Measurements from ENCODE around the gene CDKN2B-AS1. TPM values are rescaled to one million over a fixed set of nuclear protein-coding genes. Genes with fewer than 3 reads are reported as not detected.

CDKN2B-AS1 gene
- total RNA-seq, 1 experiment from 2014 or later: not detected

DNA sequence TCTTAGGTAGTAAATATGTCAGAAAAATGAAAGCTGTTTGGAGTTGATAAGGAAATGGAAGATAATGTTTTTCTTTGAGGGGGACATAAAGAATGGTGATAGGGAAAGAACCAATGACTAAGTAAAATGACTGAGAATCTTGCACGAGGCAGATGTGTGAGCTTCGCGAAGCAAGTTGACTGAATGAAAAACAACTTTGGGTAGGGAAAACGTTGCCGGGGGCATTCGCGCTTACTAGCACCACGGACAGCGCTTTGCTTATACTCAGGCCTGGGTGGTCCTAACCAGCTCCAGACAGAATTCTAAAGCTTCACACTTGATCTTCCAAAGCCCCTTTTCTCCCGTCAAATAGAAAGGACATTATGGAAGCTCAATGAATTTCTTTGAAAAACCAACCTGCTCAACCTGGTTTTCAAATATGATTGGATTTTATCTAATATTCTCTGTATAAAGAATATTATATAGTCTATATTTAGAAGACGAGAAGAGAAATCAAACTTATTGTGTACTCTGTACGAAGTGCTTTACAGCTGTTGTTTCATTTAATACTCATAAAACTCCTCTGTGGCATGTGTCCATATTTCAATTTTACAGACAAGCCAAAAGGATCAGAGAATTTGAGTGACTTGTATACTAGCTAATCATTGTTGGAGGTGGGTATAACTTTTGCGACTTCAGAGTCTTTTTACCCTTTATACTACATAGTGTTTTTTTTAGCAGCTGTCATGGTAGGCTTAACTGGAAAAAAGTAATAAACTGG lies 16.5 kb downstream of the CDKN2B-AS1 start:
- POLR2A ChIA-PET: no interaction called here
- CTCF ChIA-PET: no interaction called here

GRCh38 chr9:22022396-22022795 lies 27.8 kb downstream of the CDKN2B-AS1 start:
- intact Hi-C loops (cut with micrococcal nuclease): no loop called here
- Mint-ChIP-seq H3K36me3 (ENCODE audit: insufficient read depth, unreplicated experiment) (no peaks in the 10 kb centered on the region), H3K27me3 (ENCODE audit: insufficient read depth, unreplicated experiment) (no peaks in the 10 kb centered on the region), H3K27ac (ENCODE audit: low read depth, unreplicated experiment) (no peak overlapping the region), H3K9me3 (ENCODE audit: unreplicated experiment) (no peaks in the 10 kb centered on the region), H3K4me1 (ENCODE audit: insufficient read depth, unreplicated experiment) (no peaks in the 10 kb centered on the region), H3K4me3 (ENCODE audit: unreplicated experiment) (no peak overlapping the region)
- ChIA-PET POLR2A (no interaction called here), CTCF (no interaction called here)
- no TSS peak for BruUV-seq (replicated peaks)
- no peak for DNase-seq (ENCODE audit: unreplicated experiment)
- no peak for TF ChIP-seq CTCF (IDR thresholded peaks at IDR 0.05; ENCODE audit: unreplicated experiment)

More for the DNA sequence above, 16.5 kb downstream of the CDKN2B-AS1 start:
- Mint-ChIP-seq H3K27ac (ENCODE audit: low read depth, unreplicated experiment) (no peak overlapping the region), H3K9me3 (ENCODE audit: unreplicated experiment) (no peaks in the 10 kb centered on the region), H3K4me3 (ENCODE audit: unreplicated experiment) (no peak overlapping the region), H3K4me1 (ENCODE audit: insufficient read depth, unreplicated experiment) (no peaks in the 10 kb centered on the region), H3K36me3 (ENCODE audit: insufficient read depth, unreplicated experiment) (no peaks in the 10 kb centered on the region), H3K27me3 (ENCODE audit: insufficient read depth, unreplicated experiment) (no peaks in the 10 kb centered on the region)
- BruUV-seq (replicated peaks): no TSS peak
- TF ChIP-seq CTCF (IDR thresholded peaks at IDR 0.05; ENCODE audit: unreplicated experiment): no peak
- intact Hi-C loops (cut with micrococcal nuclease): no loop called here
- no peak for DNase-seq (ENCODE audit: unreplicated experiment)

GRCh38 chr9:22026696-22027095 lies 32.1 kb downstream of the CDKN2B-AS1 start:
- ChIA-PET CTCF (no interaction called here), POLR2A (no interaction called here)
- no peak for TF ChIP-seq CTCF (IDR thresholded peaks at IDR 0.05; ENCODE audit: unreplicated experiment)
- Mint-ChIP-seq H3K4me1 (ENCODE audit: insufficient read depth, unreplicated experiment) (no peaks in the 10 kb centered on the region), H3K9me3 (ENCODE audit: unreplicated experiment) (no peaks in the 10 kb centered on the region), H3K4me3 (ENCODE audit: unreplicated experiment) (no peak overlapping the region), H3K27ac (ENCODE audit: low read depth, unreplicated experiment) (no peak overlapping the region), H3K27me3 (ENCODE audit: insufficient read depth, unreplicated experiment) (no peaks in the 10 kb centered on the region), H3K36me3 (ENCODE audit: insufficient read depth, unreplicated experiment) (no peaks in the 10 kb centered on the region)
- intact Hi-C loops (cut with micrococcal nuclease): no loop called here
- no peak for DNase-seq (ENCODE audit: unreplicated experiment)
- BruUV-seq (replicated peaks): no TSS peak

DNA sequence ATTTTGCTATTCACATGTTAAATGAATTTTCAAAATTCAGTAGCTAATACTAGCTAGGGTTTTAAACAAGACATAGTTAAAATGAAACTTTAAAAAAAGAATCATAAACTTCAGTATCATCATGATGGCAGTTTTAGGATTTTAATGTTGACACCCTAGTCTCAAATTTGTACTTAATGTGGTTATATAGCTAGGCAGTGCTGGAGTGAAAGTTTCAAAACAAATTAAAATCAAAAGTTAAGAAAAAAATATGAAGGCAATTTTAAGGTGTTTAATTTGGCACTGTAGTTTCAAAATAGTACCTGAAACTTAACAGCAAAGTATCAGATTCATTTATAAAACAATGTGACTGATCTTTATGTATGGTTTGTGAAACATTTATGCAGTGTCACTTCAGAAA lies 33.8 kb downstream of the CDKN2B-AS1 start:
- ChIA-PET POLR2A (no interaction called here), CTCF (no interaction called here)
- no peaks in the 10 kb centered on the region for H3K4me1 Mint-ChIP-seq (ENCODE audit: insufficient read depth, unreplicated experiment)
- no peaks in the 10 kb centered on the region for H3K27me3 Mint-ChIP-seq (ENCODE audit: insufficient read depth, unreplicated experiment)
- BruUV-seq (replicated peaks): no TSS peak
- no peaks in the 10 kb centered on the region for H3K36me3 Mint-ChIP-seq (ENCODE audit: insufficient read depth, unreplicated experiment)
- no peak for DNase-seq (ENCODE audit: unreplicated experiment)
- TF ChIP-seq CTCF (IDR thresholded peaks at IDR 0.05; ENCODE audit: unreplicated experiment): no peak
- no peak overlapping the region for H3K27ac Mint-ChIP-seq (ENCODE audit: low read depth, unreplicated experiment)
- no peak overlapping the region for H3K4me3 Mint-ChIP-seq (ENCODE audit: unreplicated experiment)
- intact Hi-C loops (cut with micrococcal nuclease): no loop called here
- no peaks in the 10 kb centered on the region for H3K9me3 Mint-ChIP-seq (ENCODE audit: unreplicated experiment)
